ENCODE measurements around the gene RNF19B. TPM values are rescaled to one million over a fixed set of nuclear protein-coding genes. Genes with fewer than 3 reads are reported as not detected.

RNF19B gene
- total and polyA plus RNA-seq, 2 of the 13 experiments (the other 11 are each of a cell fraction or from before 2014, with no cell fraction given): 15.3 to 22.5 TPM

GRCh38 chr1:32991386-32991785 lies 26.8 kb upstream of the RNF19B start (continued):
- no peak for TF ChIP-seq TRIM22 (IDR thresholded peaks at IDR 0.05)

- Histone ChIP-seq H3K4me1 (ENCODE audit: insufficient read depth, low read length) (peaks cover 15% of the 10 kb centered on the region), H3K9me3 (ENCODE audit: low read length) (no peaks in the 10 kb centered on the region), H3K27ac (ENCODE audit: extremely low read length, insufficient read depth, low read length) (no peak overlapping the region), H2AFZ (ENCODE audit: low read length) (no peak overlapping the region), H3K36me3 (replicated peaks in 1 of 2; ENCODE audit: control insufficient read depth in 1 of 2, insufficient read depth in 2 of 2, low read length in 2 of 2) (no peaks in the 10 kb centered on the region), H4K20me1 (ENCODE audit: insufficient read depth, low read length) (no peaks in the 10 kb centered on the region), H3K4me3 (replicated peaks in 1 of 3; ENCODE audit: insufficient read depth in 1 of 3, low read depth in 2 of 3, low read length in 3 of 3) (no peak overlapping the region), H3K9ac (ENCODE audit: insufficient read depth, low read depth, low read length) (no peak overlapping the region), H3K79me2 (ENCODE audit: insufficient read depth, low read length) (no peaks in the 10 kb centered on the region), H3K27me3 (ENCODE audit: control insufficient read depth in 1 of 2, insufficient read depth in 2 of 2, low read length in 2 of 2) (no peaks in the 10 kb centered on the region), H3K4me2 (ENCODE audit: low read depth, low read length) (no peak overlapping the region)
- DNase-seq (ENCODE audit: low spot score) (no peak), ATAC-seq (no peak), FAIRE-seq (no peak)
- no TSS peak for BruUV-seq (replicated peaks)
- WGBS (ENCODE audit: low lambda C conversion rate): 68% methylated on average over 5 of the region's 5 CpGs
- CTCF ChIA-PET (ENCODE audit: low intra/inter-chr PET ratio, low total read pairs): no interaction called here
- POLR2A ChIA-PET: no interaction called here
- in situ Hi-C loops (cut with HindIII; ENCODE audit: extremely low pct_ligation_motif_present, low pct_unique_long_range_greater_than_20kb): no loop called here
- intact Hi-C loops (cut with micrococcal nuclease; ENCODE audit: unreplicated experiment): no loop called here
- TF ChIP-seq XRCC5 (optimal IDR thresholded peaks at IDR 0.05; ENCODE audit: low read length): no peak
- TF ChIP-seq KAT2B (IDR thresholded peaks at IDR 0.05; ENCODE audit: borderline replicate concordance, low read depth, low read length): no peak
- TF ChIP-seq BCL6 (CRISPR knock-in tag; IDR thresholded peaks at IDR 0.05): no peak
- no peak for TF ChIP-seq CREB3 (CRISPR knock-in tag; IDR thresholded peaks at IDR 0.05)
- TF ChIP-seq ERF (CRISPR knock-in tag; IDR thresholded peaks at IDR 0.05): no peak
- TF ChIP-seq ZBTB34 (CRISPR knock-in tag; IDR thresholded peaks at IDR 0.05): no peak
- TF ChIP-seq ZNF24 (IDR thresholded peaks at IDR 0.05): no peak
- no peak for TF ChIP-seq RERE (CRISPR knock-in tag; IDR thresholded peaks at IDR 0.05; ENCODE audit: low read depth)
- TF ChIP-seq ZFP90 (CRISPR knock-in tag; IDR thresholded peaks at IDR 0.05; ENCODE audit: borderline replicate concordance): no peak
- TF ChIP-seq ZNF326 (CRISPR knock-in tag; IDR thresholded peaks at IDR 0.05; ENCODE audit: borderline replicate concordance): no peak
- TF ChIP-seq ZSCAN21 (CRISPR knock-in tag; IDR thresholded peaks at IDR 0.05; ENCODE audit: borderline replicate concordance): no peak
- no peak for TF ChIP-seq ZNF512 (CRISPR knock-in tag; IDR thresholded peaks at IDR 0.05)
Observed at GRCh38 chr1:32990887-32991286, 26.3 kb upstream of the RNF19B start.
